Activated T-helper 1 cell treated with anti-CD3 and anti-CD28 coated beads, Interleukin-2, amount 50 U/mL, for 16 hours (primary cell): ENCODE data around the gene KSR2.

ENCODE experiments used
- DNase-seq, 2 donors: peaks; one replicate each; pipeline ENCODE4 v3.0.0-alpha.2; 2020; ENCODE audit warnings: low read depth in 1 of 2, low spot score in 1 of 2

The KSR2 gene

GRCh38 chr12:117968151-117968789, 520 bp downstream of the KSR2 start:
- no peak for DNase-seq

- no peak for DNase-seq
These were observed 1.3 kb downstream of the KSR2 start for GRCh38 chr12:117967512-117967911.

GRCh38 chr12:117967043-117967442, 1.7 kb downstream of the KSR2 start:
- DNase-seq: no peak

- no peak for DNase-seq
These were observed 2.3 kb downstream of the KSR2 start for GRCh38 chr12:117966511-117966910.

GRCh38 chr12:117963836-117964235, 5.0 kb downstream of the KSR2 start:
- no peak for DNase-seq

GRCh38 chr12:117936722-117937484, 31.9 kb downstream of the KSR2 start:
- no peak for DNase-seq

- no peak for DNase-seq
These were observed 35.2 kb downstream of the KSR2 start for GRCh38 chr12:117933545-117933944.

- DNase-seq: no peak
These were observed 42.3 kb downstream of the KSR2 start for GRCh38 chr12:117926391-117926899.

- DNase-seq: no peak
These were observed 46.6 kb downstream of the KSR2 start for GRCh38 chr12:117921929-117922777.

GRCh38 chr12:117919479-117919878, 49.3 kb downstream of the KSR2 start:
- DNase-seq: no peak

GRCh38 chr12:117914686-117915085, 54.1 kb downstream of the KSR2 start:
- no peak for DNase-seq

- no peak for DNase-seq
These were observed 56.0 kb downstream of the KSR2 start for GRCh38 chr12:117912756-117913155.

- DNase-seq: no peak
These were observed 60.4 kb downstream of the KSR2 start for GRCh38 chr12:117908411-117908810.

GRCh38 chr12:117907108-117907689, 61.6 kb downstream of the KSR2 start:
- DNase-seq: no peak

GRCh38 chr12:117904051-117904450, 64.7 kb downstream of the KSR2 start:
- DNase-seq: no peak

- no peak for DNase-seq
These were observed 65.5 kb downstream of the KSR2 start for GRCh38 chr12:117903110-117903840.

GRCh38 chr12:117901631-117902030, 67.2 kb downstream of the KSR2 start:
- DNase-seq: no peak

GRCh38 chr12:117900561-117900960, 68.2 kb downstream of the KSR2 start:
- no peak for DNase-seq

GRCh38 chr12:117897372-117898161, 71.2 kb downstream of the KSR2 start:
- no peak for DNase-seq

GRCh38 chr12:117896009-117896408, 72.8 kb downstream of the KSR2 start:
- no peak for DNase-seq
